Activated T-helper 1 cell treated with Interleukin-2 at 50 U/mL for 16 hours (primary cell): ENCODE data around the gene TAX1BP3.
A peak's percentile ranks its signal among the peaks of the same experiment; 100 is the strongest.

Experiments used
- DNase-seq: peaks from one replicate; pipeline ENCODE4 v3.0.0-alpha.2; 2020; ENCODE audit warnings: low read depth

The TAX1BP3 gene

DNA sequence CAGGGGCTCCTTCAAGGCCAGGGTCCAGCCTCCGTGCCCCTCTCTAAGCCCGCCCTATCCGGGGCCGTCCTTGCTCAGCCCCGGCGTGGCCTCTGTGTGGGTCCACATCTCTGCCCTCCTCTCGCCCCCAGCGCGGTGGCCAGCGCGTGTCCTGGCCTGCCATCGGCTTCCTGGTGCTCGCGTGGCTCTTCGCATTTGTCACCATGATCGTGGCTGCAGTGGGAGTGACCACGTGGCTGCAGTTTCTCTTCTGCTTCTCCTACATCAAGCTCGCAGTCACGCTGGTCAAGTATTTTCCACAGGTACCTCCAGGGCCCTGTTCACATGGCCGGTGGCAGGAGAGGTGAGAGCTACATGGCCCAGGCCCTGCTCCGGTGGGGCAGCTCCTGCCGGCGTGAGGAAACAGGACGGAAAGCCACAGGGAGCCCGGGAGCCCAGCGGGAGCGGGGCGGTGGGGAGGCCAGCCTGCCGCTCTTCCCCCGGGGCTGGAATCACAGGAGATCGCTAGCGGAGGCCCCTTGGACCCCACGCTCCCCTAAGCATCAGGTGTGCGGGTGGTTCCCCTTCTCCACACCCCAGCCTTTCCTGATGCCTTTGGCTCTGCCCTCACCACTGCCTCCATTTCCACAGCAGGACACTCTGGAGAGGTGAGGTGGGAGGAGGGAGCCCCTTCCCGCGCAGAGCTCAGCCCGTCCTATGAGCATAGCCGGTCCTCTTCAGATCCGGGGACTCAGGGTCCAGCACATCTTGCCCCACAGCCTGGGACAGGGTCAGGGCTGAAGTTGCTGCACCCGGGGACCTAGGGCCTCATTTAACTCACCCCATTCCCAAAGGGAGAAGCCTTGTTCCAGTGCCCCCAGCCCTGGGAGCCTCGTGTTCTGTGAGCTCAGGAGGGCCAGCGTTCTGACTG, 10.2 kb downstream of the TAX1BP3 start:
- no peak for DNase-seq

DNA sequence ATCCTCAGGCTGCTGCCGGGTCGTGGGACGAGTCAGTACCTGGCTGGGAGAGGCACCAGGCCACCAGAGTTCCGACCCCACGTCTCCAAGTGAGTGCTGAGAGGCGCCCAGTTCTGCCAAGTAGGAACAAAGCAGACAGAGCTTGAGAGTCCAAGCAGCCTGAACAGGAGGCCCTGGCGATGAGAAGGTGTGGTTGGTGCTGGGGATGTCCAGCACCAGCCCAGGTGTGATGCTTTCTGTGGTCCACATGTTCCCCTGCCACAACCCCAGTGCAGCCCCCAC, 10.8 kb downstream of the TAX1BP3 start:
- no peak for DNase-seq

DNA sequence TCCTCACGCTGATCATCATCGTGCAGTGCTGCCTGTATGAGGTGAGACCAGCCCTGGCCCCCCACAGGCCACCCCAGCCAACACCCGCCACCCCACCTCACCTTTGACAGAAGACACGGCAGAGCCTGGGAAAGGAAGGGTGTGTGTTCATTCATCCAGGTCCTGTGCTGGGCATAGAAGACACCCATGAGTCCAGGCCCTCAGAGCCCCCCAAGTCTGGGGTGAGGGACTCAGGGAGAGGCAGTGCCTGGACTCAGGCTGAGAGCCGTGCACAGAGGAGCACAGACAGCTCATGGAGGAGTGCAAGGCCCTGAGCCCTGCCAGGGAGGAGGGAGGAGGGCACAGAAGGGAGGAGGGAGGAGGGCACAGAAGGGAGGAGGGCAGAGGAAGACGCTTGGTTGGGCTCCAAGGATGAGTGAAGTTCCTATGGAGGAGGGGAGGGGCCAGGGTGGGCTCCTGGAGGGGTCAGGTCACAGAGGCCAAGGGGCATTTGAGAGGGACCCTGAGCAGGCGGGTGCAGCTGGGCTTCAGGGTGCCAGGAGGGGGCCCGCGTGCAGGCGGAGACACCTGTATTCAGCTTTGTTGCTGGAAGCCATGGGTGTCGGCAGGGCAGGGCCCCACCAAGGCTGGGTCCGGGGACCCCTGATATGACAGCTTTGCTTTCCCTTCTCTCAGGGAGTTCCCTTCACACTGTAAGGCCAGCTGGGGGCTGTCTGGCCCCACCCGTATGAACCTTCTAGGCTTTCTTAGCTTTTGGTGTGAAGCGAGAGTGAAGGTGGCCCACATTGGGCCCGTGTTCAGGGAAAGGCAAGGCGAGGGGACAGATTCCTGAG, 11.4 kb downstream of the TAX1BP3 start:
- DNase-seq = no peak

DNA sequence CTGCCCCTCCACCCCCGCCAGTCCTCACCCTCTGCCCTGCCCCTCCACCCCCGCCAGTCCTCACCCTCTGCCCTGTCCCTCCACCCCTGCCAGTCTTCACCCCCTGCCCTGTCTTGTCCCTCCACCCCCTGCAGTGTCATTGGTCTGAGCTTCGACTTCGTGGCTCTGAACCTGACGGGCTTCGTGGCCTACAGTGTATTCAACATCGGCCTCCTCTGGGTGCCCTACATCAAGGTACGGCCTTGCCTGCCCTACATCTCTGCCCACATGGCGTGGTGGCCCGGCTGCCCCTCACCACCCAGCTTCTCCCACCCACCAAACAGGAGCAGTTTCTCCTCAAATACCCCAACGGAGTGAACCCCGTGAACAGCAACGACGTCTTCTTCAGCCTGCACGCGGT, 12.0 kb downstream of the TAX1BP3 start:
- DNase-seq = no peak

DNA sequence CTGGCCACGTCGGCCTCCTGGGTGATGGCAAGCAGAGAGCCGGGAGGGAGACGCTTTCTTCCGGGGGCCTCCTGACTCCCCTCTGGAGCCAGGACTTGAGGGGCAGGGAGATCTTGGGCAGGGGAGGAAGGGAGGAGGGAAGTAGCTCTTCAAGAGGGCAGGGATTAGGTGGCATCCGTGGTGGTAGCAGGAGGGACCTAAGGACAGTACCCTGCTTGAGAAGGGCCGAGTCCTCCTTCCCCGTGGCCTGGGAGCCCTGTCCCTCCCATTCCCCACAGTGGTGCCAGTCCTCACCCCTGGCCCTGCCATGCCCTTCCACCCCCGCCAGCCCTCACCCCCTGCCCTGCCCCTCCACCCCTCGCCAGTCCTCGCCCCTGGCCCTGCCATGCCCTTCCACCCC, 12.6 kb downstream of the TAX1BP3 start:
- no peak for DNase-seq

DNA sequence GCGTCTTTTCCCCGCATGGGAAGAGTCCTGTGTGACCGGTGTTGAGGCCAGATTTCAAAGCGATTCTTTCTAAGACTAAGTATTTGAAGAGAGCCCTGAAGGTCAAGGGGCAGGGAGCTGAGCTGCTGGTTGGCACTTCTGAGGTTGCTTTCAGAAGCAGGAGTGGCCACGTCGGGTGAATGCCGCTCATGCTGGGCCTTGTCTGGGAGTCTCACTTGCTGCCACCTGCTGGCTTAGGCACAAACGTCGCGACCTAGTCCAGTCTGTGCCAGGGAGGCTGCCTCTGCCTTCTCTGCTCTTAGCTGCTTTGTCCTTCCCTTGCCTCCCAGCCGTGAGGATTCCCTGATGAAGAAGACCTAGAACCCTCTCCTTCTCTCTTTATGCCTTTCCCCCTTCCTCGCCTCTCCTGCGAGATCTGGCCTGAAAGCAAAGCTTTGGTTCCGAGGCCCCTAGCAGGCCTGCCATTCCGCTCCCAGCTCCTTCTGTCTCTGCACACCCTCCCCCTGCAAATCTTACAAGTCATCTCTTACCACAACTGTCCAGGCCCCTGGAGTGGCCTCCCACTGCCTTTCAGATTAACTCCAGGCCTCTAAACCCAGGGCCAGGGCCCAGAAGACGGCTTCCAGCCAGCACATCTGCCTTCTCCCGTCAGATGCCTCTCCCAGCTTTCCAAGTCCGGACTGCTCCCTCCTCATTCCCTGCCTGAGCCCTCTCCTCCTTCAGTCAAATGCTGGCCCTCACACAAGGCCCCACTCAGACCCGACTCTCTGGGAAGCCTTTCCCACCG, 20.4 kb downstream of the TAX1BP3 start:
- DNase-seq = no peak

DNA sequence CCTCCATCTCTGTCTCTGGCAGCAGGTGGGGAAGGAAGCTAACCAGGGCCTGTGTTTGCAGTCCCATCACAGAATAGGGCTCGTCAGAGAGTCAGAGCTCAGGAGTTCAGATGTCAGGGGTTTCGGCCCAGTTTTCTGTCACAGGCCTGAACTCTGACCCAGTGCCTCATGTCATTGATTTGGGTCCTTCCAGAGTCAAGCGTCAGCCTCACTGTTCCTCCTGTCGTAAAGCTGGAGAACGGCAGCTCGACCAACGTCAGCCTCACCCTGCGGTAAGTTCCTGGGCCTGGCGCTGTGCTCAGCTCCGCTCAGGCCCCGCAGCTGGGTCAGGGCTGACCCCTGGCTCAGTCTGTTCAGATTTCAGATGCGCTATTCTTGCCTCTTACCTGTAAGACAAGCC, 21.1 kb downstream of the TAX1BP3 start:
- no peak for DNase-seq

DNA sequence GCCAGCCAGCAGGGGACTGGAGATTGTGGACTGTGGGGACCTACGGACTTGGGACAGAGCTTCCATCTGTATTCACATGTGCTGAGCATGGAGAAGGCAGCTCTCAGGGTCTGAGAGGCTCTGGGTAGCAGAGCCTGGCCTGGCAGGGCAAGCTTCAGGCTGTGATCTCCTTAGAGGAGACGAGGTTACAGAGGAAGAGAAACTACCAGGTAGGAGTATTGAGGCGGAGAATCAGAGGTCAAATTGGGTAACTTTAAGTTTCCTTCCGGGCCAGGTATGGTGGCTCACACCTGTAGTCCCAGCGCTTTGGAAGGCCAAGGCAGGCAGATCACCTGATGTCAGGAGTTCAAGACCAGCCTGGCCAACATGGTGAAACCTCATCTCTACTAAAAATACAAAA, 23.1 kb downstream of the TAX1BP3 start:
- no peak for DNase-seq

DNA sequence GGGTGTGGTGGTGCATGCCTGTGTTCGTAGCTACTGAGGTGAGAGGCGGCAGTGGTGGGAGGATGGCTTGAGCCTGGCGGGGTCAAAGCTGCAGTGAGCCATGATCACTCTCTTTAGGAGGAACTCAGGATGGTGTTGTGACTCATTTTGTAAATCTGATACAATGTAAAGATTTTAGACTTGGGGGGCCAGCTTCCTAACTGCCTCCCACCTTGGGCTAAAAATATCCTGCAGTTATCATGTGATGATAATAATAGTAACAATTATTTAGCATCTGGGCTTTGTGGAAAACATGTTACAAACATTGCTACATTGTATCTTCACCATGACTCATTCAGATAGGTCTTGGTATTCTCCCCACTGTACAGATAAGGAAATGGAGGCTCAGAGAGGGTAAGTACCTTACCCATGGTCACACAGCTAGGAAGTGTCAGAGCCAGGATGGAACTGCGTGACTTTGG, 24.5 kb downstream of the TAX1BP3 start:
- no peak for DNase-seq

DNA sequence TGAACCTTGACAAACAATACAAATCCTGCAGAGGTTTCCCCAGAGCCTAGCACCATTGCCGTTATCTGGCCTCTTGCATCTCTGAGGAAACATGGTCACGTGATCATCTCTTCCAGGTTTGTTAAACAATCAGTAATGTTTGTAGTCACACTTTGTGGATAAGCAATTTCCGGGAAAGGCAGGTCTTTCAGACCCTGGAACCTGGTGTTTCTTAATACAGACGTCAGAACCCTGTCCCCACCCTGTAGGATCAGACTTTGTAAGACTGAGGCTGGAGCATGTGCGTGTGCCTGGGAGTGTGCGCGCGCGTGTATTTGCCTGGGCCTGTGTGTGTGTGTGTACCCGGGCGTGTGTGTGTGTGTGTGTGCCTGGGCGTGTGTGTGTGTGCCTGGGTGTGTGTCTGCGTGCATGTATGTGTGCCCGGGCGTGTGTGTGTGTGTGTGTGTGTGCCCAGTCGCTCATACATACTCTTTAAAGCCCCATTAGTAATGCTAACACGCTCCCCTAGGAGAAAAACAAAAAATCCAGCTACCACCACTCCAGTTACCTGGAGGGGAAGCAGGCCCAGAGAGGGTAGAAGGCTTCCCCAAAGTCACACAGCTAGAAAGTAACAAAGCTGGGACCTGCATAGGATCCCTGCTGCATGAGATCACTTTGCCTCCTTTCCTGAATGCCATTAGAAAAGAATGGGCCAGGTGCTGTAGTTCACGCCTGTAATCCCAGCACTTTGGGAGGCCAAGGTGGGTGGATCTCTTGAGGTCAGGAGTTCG, 26.5 kb downstream of the TAX1BP3 start:
- DNase-seq = no peak

DNA sequence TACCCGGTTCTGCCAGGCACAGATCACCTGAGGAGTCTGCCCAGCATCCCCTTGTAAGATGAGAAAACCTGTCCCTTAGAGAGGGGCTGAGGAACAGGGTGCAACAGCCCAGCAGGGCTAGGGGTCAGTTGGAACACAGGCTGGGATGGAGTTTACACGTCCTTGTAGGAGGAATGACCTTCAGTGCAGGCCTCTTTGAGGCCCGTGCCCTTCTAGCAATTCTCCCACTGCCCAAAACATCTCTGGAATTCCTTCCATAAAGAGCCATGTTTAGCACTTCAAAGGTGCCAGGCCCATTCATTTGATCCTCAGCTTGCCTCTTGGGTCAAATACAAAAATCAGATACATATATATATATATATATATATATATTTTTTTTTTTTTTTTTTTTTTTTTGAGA, 27.4 kb downstream of the TAX1BP3 start:
- no peak for DNase-seq

DNA sequence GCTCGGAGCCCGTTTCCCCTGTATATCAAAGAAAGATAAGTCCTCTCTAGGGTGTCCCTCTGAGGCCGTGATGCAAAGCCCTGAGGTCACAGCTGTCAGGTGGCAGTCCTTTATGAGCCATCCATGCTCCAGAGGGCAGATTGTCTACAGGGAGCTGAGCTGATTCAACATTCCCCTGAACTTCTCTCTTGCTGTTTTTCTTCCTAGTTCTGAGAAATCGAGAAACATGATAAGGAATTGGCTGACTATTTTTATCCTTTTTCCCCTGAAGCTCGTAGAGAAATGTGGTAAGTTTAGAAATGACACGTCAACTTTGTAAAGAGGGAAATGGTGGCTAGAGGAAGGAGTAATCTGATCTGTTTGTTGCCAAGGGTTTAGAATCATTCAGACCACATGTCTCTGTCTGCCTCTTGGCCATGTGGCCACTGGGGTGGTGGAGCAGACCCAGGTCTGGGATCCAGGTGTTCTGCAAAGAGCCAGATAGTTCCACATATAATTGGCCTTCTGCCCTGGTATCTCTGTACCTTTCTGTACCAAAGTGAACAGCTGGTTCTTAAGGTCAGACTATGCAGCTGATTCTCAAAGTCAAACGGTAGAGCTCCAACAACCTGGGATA, 28.3 kb downstream of the TAX1BP3 start:
- DNase-seq = no peak

DNA sequence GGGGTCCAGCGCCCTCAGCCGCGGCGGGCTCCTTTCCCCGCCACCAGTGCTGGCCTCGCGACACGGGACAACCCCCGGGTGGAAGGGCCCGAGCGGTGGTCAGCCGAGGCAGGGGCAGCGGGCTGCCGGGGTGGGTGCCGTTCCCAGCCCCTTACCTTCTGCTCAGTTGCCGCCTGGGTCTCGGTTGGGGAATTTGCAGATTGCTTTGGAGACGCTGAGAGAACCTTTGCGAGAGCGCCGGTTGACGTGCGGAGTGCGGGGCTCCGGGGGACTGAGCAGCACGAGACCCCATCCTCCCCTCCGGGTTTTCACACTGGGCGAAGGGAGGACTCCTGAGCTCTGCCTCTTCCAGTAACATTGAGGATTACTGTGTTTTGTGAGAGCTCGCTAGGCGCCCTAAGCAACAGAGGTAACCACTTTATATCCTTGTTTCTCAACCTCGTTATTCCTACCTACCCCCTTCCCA, 31.4 kb downstream of the TAX1BP3 start:
- no peak for DNase-seq

DNA sequence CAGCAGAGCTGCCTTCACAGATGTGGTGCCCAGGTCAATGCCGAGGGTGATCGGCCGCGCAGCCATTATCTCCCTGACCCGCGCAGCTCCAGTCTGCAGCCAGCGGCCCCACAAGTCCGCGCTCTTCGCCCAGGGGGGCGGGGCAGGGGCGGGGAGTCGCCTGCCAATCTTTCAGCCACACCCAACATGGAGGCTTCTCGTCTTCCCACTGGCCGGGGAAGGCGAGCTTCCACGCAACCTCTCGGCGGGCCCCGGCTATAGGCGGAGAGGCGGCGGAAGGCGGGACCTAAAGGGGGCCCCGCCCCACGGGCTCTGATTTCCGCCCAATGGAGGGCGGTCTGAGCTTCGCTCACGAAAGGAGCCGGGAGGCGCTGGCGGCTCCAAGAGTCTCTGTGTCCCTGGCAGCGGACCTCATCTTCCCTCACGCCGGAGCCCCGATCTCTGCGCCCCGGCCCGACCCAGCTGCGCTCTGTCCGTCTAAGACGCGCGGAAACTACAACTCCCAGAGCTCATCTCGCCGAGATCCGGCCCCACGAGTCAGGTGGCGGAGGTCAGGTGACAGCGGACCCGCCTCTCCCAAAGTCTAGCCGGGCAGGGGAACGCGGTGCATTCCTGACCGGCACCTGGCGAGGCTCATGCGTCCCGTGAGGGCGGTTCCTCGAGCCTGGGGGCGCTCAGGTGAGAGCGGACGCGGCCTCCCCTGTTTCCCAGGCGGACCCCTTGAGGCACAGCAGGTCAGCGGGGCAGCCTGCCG, 32.0 kb downstream of the TAX1BP3 start, which contains the start of the genes CTNS and SHPK:
CTNS (plus strand) TSS at position 607 of the 754 bp plus-strand sequence. CDS start 3,447 bp downstream, outside the sequence.
SHPK (minus strand) TSS at position 97 of the 754 bp plus-strand sequence; CDS start at position 66, 31 bp downstream.
- DNase-seq = peak; percentile 92

DNA sequence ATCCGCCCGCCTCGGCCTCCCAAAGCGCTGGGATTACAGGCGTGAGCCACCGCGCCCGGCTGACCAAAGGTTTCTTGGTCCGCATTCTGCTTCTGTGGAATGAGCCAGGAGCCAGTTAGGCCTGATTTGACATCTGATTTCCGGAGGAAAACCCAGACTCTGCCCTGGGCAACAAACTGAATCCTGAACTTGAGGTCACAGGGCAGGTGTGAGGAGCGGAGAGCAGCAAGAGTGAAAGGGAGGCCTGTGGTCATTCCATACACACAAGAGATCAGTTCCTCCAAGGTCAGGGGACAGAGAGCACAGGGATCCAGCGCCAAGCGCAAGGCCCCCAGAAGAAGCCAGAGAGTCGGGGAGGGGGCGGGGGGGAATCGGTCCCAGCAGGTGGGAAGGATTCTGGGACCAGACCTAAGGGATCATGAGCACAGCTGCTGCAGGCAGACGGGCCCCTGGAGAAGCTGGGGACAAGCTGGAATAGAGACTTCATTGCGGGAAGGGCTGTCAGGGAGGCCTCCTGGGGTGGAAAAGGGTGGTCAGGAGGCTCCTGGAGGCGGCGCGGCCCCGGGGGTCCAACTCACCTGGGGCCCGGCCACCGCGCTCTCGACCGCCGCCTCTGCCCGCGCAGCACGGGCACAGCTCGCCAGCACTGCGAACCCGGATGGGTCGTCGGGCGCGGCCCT, 32.8 kb downstream of the TAX1BP3 start:
- DNase-seq = no peak

DNA sequence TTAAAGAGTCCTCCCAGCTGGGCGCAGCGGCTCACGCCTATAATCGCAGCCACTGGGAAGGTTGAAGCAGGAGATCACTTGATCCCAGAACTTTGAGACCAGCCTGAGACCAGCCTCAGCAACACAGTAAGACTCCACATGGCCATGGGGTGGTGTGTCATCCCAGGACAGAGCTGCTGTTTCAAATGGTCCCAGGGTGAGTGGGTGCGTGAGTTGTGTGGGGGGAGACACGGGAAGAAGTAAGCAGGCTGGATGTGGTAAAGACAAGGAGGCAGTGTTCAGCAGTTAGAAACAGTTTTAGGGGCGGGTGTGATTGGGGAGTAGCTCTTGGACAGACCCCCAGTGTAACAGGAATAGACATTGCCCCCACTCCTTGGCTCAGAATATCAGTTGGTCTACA, 36.1 kb downstream of the TAX1BP3 start:
- DNase-seq = no peak

DNA sequence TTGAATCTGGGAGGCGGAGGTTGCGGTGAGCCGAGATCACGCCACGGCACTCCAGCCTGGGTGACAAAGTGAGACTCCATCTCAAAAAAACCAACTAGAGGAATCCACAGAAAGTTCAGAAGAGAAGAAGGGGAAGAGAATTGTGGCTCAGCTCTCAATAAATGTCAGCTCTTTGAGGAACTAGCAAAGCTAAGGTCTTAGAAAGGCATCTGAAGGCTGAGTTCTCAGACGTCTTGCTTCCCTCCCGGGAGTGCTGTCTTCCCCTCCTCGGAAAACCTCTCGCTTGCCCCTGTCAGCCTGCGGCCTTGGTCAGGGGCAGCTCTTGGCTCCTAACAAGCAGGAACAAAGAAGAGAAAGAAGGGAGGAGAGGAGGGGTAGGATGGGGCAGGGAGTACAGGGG, 37.6 kb downstream of the TAX1BP3 start:
- DNase-seq = no peak

DNA sequence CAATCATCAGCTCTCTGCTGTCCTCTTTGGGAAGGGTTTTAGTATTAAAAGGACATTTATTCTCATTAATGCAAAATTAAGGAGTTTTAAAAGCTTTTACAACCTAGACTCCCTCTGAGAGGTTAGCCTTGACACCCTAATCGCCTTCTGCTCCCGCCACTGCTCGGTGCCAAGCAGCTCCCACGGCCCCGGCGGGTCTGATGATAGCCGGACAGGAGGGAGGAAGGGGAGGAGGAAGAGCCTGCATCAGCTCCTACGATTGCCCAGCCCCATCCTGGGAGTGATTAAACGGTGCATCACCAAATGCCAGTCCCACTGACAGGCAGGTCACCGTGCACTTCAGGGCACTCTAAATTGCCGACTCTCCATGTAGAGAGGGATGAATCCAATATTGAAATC, 40.6 kb downstream of the TAX1BP3 start:
- DNase-seq = no peak
